ENCODE results near the gene MYL3. TPM values are rescaled to one million over a fixed set of nuclear protein-coding genes. Genes with fewer than 3 reads are reported as not detected.
A peak's percentile ranks its signal among the peaks of the same experiment; 100 is the strongest.

Gene MYL3
- polyA plus RNA-seq, 1 of the 3 experiments (the other 2 are of a cell fraction) = not detected

DNA sequence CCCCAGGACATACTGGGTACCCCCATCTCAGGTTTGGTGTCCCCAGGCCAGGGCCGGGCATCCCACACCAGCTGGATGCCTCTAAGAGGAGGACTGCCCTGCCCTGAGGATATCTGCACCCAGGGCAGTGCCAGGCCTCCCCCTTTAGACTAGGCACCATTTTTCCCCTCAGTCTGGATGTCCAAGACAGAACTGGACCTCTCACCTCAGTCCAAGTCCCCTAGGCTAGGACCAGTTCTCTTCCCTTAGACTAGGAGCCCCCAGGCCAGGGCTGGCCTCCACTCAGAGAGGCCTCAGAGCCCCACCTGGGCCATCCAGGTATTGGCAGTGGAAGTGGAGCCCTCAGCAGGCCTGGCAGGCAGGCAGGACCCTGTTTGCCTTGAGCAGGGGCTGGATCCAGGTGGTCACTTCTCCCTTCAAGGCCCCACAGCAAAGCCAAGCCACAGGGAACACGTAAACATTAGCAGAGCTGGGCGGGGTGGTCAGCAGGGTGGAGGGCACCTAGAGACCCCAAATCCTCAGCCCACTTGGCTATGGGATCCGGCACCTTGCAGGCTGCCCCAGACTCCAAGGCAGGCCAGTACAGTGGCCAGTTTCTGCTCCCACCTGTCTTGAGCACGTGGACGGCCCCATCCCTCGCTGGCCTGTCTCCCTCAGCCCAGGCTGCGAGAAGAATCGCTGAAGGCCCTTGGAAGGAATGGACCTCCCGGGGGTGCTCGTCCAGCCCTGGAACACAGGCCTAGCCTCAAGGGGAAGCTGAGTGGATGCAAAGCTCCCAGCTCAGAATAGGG, 42.6 kb upstream of the MYL3 start:
- 38% methylated on average over 4 of the region's 11 CpGs for WGBS (ENCODE audit: low lambda C conversion rate)
- Histone ChIP-seq H3F3A (replicated peaks; ENCODE audit: insufficient read depth) (no peaks in the 10 kb centered on the region), H4K20me1 (ENCODE audit: insufficient read depth) (no peaks in the 10 kb centered on the region), H3K9me3 (no peaks in the 10 kb centered on the region), H3K36me3 (replicated peaks in 1 of 2; ENCODE audit: control insufficient read depth in 1 of 2, insufficient read depth in 2 of 2, low read length in 1 of 2) (no peaks in the 10 kb centered on the region), H3K79me2 (ENCODE audit: insufficient read depth) (no peaks in the 10 kb centered on the region), H3K27ac (ENCODE audit: low read depth in 2 of 2, low read length in 1 of 2) (no peak overlapping the region), H3K9ac (no peak overlapping the region), H3K9me2 (no peaks in the 10 kb centered on the region), H3K4me1 (ENCODE audit: control insufficient read depth in 1 of 2, insufficient read depth in 2 of 2, low read depth in 1 of 2, low read length in 1 of 2) (peaks cover 0 to 13% of the 10 kb centered on the region in 2 experiments; a peak in 1 of 4 replicates), H3K4me2 (no peak overlapping the region), H3K4me3 (ENCODE audit: low read depth in 2 of 2, low read length in 1 of 2) (no peak overlapping the region), H2AFZ (ENCODE audit: low read depth) (no peak overlapping the region), H3K27me3 (ENCODE audit: insufficient read depth) (no peaks in the 10 kb centered on the region)
- ChIA-PET POLR2A (no interaction called here), CTCF (interaction anchor here (1.2 to 31.0 kb wide), 5 partner anchors 10 to 60 kb away, joined by 3 to 480 read pairs (median 5); partner anchors contain the start of gene PTH1R)
- TF ChIP-seq RXRA (IDR thresholded peaks at IDR 0.05; ENCODE audit: borderline replicate concordance, low read depth) (no peak), ELF1 (IDR thresholded peaks at IDR 0.05) (no peak), RCOR1 (IDR thresholded peaks at IDR 0.05; ENCODE audit: low read length) (no peak), CTCF (IDR thresholded peaks at IDR 0.05) (no peak), POLR2AphosphoS5 (IDR thresholded peaks at IDR 0.05; ENCODE audit: low read depth, low read length) (no peak)
- DNase-seq = peak; percentile 18

- DNase-seq = no peak
- Histone ChIP-seq H2AFZ (ENCODE audit: low read depth) (no peak overlapping the region), H3F3A (replicated peaks; ENCODE audit: insufficient read depth) (no peaks in the 10 kb centered on the region), H3K9me3 (no peaks in the 10 kb centered on the region), H3K4me3 (ENCODE audit: low read depth in 2 of 2, low read length in 1 of 2) (no peak overlapping the region), H3K4me2 (no peak overlapping the region), H3K9ac (no peak overlapping the region), H4K20me1 (ENCODE audit: insufficient read depth) (no peaks in the 10 kb centered on the region), H3K4me1 (ENCODE audit: control insufficient read depth in 1 of 2, insufficient read depth in 2 of 2, low read depth in 1 of 2, low read length in 1 of 2) (peaks cover 0 to 20% of the 10 kb centered on the region in 2 experiments; a peak in 1 of 4 replicates), H3K79me2 (ENCODE audit: insufficient read depth) (no peaks in the 10 kb centered on the region), H3K27ac (ENCODE audit: low read depth in 2 of 2, low read length in 1 of 2) (no peak overlapping the region), H3K36me3 (replicated peaks in 1 of 2; ENCODE audit: control insufficient read depth in 1 of 2, insufficient read depth in 2 of 2, low read length in 1 of 2) (no peaks in the 10 kb centered on the region), H3K27me3 (ENCODE audit: insufficient read depth) (no peaks in the 10 kb centered on the region), H3K9me2 (no peaks in the 10 kb centered on the region)
- POLR2A ChIA-PET = no interaction called here
- CTCF ChIA-PET = interaction anchor here (0.9 to 31.0 kb wide), 6 partner anchors 10 to 417 kb away, joined by 3 to 480 read pairs (median 4); partner anchors contain the start of gene PTH1R
- WGBS (ENCODE audit: low lambda C conversion rate) = 57% methylated on average over 1 of the region's 3 CpGs
- TF ChIP-seq ELF1 (IDR thresholded peaks at IDR 0.05) = no peak
- no peak for TF ChIP-seq RFX5 (IDR thresholded peaks at IDR 0.05; ENCODE audit: low read length)
- no peak for TF ChIP-seq PBX3 (IDR thresholded peaks at IDR 0.05)
- no peak for TF ChIP-seq YY1 (IDR thresholded peaks at IDR 0.05; ENCODE audit: low read depth)
- TF ChIP-seq NFIC (IDR thresholded peaks at IDR 0.05; ENCODE audit: borderline replicate concordance) = no peak
- TF ChIP-seq ZBTB33 (IDR thresholded peaks at IDR 0.05; ENCODE audit: borderline replicate concordance, low read depth) = no peak
- no peak for TF ChIP-seq POLR2AphosphoS5 (IDR thresholded peaks at IDR 0.05; ENCODE audit: low read depth, low read length)
- TF ChIP-seq, protein P1, sequence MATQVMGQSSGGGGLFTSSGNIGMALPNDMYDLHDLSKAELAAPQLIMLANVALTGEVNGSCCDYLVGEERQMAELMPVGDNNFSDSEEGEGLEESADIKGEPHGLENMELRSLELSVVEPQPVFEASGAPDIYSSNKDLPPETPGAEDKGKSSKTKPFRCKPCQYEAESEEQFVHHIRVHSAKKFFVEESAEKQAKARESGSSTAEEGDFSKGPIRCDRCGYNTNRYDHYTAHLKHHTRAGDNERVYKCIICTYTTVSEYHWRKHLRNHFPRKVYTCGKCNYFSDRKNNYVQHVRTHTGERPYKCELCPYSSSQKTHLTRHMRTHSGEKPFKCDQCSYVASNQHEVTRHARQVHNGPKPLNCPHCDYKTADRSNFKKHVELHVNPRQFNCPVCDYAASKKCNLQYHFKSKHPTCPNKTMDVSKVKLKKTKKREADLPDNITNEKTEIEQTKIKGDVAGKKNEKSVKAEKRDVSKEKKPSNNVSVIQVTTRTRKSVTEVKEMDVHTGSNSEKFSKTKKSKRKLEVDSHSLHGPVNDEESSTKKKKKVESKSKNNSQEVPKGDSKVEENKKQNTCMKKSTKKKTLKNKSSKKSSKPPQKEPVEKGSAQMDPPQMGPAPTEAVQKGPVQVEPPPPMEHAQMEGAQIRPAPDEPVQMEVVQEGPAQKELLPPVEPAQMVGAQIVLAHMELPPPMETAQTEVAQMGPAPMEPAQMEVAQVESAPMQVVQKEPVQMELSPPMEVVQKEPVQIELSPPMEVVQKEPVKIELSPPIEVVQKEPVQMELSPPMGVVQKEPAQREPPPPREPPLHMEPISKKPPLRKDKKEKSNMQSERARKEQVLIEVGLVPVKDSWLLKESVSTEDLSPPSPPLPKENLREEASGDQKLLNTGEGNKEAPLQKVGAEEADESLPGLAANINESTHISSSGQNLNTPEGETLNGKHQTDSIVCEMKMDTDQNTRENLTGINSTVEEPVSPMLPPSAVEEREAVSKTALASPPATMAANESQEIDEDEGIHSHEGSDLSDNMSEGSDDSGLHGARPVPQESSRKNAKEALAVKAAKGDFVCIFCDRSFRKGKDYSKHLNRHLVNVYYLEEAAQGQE (IDR thresholded peaks at IDR 0.05; ENCODE audit: low read depth, low read length) = no peak
- TF ChIP-seq EP300 (IDR thresholded peaks at IDR 0.05; ENCODE audit: borderline replicate concordance in 1 of 2, low read depth in 1 of 2, low read length in 1 of 2) = no peak
- no peak for TF ChIP-seq RXRA (IDR thresholded peaks at IDR 0.05; ENCODE audit: borderline replicate concordance, low read depth)
- no peak for TF ChIP-seq CTCF (IDR thresholded peaks at IDR 0.05)
- TF ChIP-seq JUND (IDR thresholded peaks at IDR 0.05) = no peak
Observed at GRCh38 chr3:46905213-46905560, 41.9 kb upstream of the MYL3 start.

Measured in SK-N-SH (cell line).